ENCODE data around the gene MARVELD1. TPM values are rescaled to one million over a fixed set of nuclear protein-coding genes. Genes with fewer than 3 reads are reported as not detected.

The MARVELD1 gene
- total RNA-seq, 5 donors from 2014 or later (not counting 1 experiment from before 2014, with no cell fraction given), result 1.3 to 2.4 (median 1.5) TPM

DNA sequence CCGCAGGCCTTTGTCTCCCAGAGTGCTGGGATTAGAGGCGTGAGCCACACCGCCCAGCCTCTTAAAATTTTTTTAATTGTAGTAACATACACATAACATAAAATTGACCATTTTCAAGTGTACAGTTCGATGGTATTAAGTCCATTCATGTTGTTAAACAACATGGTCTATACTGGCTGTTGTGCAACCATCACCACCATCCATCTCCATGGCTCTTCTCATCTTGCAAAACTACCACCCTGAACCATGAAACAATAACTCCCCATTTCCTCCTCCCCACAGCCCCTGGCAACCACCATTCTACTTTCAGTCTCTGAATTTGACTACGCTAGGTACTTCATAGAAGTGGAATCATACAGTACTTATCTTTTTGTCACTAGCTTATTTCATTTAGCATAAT is 15.5 kb downstream of the MARVELD1 start:
- ChIA-PET CTCF (interaction anchor here in 1 of 2 donors (1.3 to 2.9 kb wide), 2 partner anchors 20 to 27 kb away, joined by 5 to 13 read pairs; no protein-coding TSS in a partner anchor), POLR2A (interaction anchor here in 1 of 2 donors (0.6 kb wide), 1 partner anchor 17 kb away, joined by 6 read pairs; no protein-coding TSS in a partner anchor)
- H3K36me3 ChIP-seq (ENCODE audit: control insufficient read depth in 2 of 2, extremely low read depth in 1 of 2, insufficient read depth in 1 of 2, low read length in 1 of 2), result no peaks in the 10 kb centered on the region

DNA sequence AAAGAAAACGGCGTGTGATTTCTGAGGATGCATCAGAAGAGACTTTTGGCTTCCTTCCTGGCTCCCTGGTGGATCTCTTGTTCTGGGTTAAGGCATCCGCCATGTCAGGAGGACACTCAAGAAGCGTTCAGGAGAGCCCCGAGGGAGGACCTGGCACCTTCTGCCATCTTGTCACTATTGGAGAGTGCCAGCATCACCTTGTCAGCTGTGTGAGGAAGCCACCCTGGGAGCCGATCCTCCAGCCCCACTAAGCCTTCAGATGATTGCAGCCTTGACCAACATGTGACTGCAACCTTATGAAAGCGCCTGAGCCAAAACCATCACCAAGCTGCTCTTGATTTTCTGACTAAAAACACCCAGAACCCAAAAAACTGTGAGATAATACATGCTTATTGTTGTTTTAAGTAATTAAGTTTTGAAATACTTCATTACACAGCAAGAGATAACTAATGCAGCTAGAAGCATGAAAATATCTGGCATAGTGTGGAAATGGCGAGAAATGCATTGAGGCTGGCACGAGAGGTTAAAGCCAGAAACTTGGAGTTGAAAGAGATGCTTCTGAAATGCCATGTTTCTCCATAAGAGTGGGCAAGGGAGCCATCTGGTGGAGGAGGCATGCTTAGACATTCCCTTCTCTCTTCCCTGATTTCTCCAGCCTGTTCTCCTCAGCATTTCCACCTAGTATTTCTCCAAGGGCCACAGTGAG is 18.0 kb downstream of the MARVELD1 start:
- Histone ChIP-seq H3K27ac (ENCODE audit: low read length) (no peak overlapping the region), H3K4me3 (ENCODE audit: control insufficient read depth in 1 of 2, extremely low read depth in 1 of 2, low read length in 1 of 2) (no peak overlapping the region), H3K9me3 (no peaks in the 10 kb centered on the region), H3K27me3 (replicated peaks in 1 of 2; ENCODE audit: control insufficient read depth in 2 of 2, extremely low read depth in 1 of 2, insufficient read depth in 2 of 2, low read length in 1 of 2) (peaks cover 0 to 15% of the 10 kb centered on the region in 2 experiments), H3K36me3 (ENCODE audit: control insufficient read depth in 2 of 2, extremely low read depth in 1 of 2, insufficient read depth in 1 of 2, low read length in 1 of 2) (no peaks in the 10 kb centered on the region), H3K4me1 (ENCODE audit: control insufficient read depth in 1 of 2, extremely low read depth in 1 of 2, insufficient read depth in 2 of 2, low read length in 2 of 2) (peaks cover 0 to 5% of the 10 kb centered on the region in 2 experiments)
- DNase-seq, result peak in 27 of 35 experiments; percentile 13 to 81 (median 44)
- ATAC-seq (replicated peaks in 1 of 4), result peak; percentile 53 to 69 (median 60)
- CTCF ChIA-PET, result interaction anchor here (0.7 to 3.1 kb wide), 8 partner anchors 15 to 55 kb away, joined by 3 to 13 read pairs (median 7); partner anchors contain the start of gene AVPI1 (in 1 of the 2)
- Mint-ChIP-seq H3K27me3 (peaks cover 0 to 13% of the 10 kb centered on the region in 2 donors), H3K36me3 (no peaks in the 10 kb centered on the region), H3K27ac (no peak overlapping the region), H3K9me3 (no peaks in the 10 kb centered on the region), H3K4me1 (peaks cover 6 to 11% (median 11%) of the 10 kb centered on the region in 3 donors), H3K4me3 (no peak overlapping the region)
- POLR2A ChIA-PET, result no interaction called here
- 68% methylated on average over 7 of the region's 9 CpGs for WGBS (ENCODE audit: insufficient coverage)

More for the DNA sequence above, 15.5 kb downstream of the MARVELD1 start:
- H3K9me3 Mint-ChIP-seq, result no peaks in the 10 kb centered on the region
- H3K4me1 Mint-ChIP-seq, result no peaks in the 10 kb centered on the region
- peaks cover 0 to 16% of the 10 kb centered on the region in 2 experiments for H3K27me3 ChIP-seq (replicated peaks in 1 of 2; ENCODE audit: control insufficient read depth in 2 of 2, extremely low read depth in 1 of 2, insufficient read depth in 2 of 2, low read length in 1 of 2)
- no peak overlapping the region for H3K27ac Mint-ChIP-seq
- 70% methylated on average over 1 of the region's 5 CpGs for WGBS (ENCODE audit: insufficient coverage)
- peaks cover 0 to 23% of the 10 kb centered on the region in 2 donors for H3K27me3 Mint-ChIP-seq
- H3K36me3 Mint-ChIP-seq, result no peaks in the 10 kb centered on the region
- ATAC-seq (replicated peaks in 1 of 4) (no peak), DNase-seq (no peak)
- H3K4me3 ChIP-seq (ENCODE audit: control insufficient read depth in 1 of 2, extremely low read depth in 1 of 2, low read length in 1 of 2), result no peak overlapping the region
- no peak overlapping the region for H3K27ac ChIP-seq (ENCODE audit: low read length)
- no peak overlapping the region for H3K4me3 Mint-ChIP-seq
- H3K4me1 ChIP-seq (ENCODE audit: control insufficient read depth in 1 of 2, extremely low read depth in 1 of 2, insufficient read depth in 2 of 2, low read length in 2 of 2), result no peaks in the 10 kb centered on the region
- no peaks in the 10 kb centered on the region for H3K9me3 ChIP-seq

DNA sequence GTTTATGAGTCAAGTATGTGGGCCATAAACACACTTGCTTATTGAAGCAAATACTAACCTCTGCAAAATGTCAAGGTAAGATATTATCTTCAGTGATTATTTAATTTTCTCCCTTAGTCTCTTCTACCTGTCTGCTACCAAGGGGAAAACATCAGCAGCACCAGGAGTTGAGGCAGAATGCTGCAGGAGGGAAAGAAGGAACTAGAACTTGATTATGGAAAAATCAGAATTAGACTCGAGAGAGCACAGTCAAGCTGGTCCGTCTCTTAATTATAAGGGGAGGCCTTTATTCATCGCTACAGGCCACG is 18.5 kb downstream of the MARVELD1 start:
- ChIA-PET POLR2A (no interaction called here), CTCF (interaction anchor here (0.9 to 4.9 kb wide), 8 partner anchors 23 to 55 kb away, joined by 3 to 29 read pairs (median 9); partner anchors contain the start of gene AVPI1 (in 1 of the 2))
- Mint-ChIP-seq H3K4me1 (peaks cover 10 to 16% (median 16%) of the 10 kb centered on the region in 3 donors), H3K36me3 (no peaks in the 10 kb centered on the region), H3K27me3 (peaks cover 0 to 11% of the 10 kb centered on the region in 2 donors), H3K9me3 (no peaks in the 10 kb centered on the region), H3K4me3 (no peak overlapping the region), H3K27ac (no peak overlapping the region)
- Histone ChIP-seq H3K36me3 (ENCODE audit: control insufficient read depth in 2 of 2, extremely low read depth in 1 of 2, insufficient read depth in 1 of 2, low read length in 1 of 2) (no peaks in the 10 kb centered on the region), H3K4me3 (ENCODE audit: control insufficient read depth in 1 of 2, extremely low read depth in 1 of 2, low read length in 1 of 2) (no peak overlapping the region), H3K9me3 (no peaks in the 10 kb centered on the region), H3K4me1 (ENCODE audit: control insufficient read depth in 1 of 2, extremely low read depth in 1 of 2, insufficient read depth in 2 of 2, low read length in 2 of 2) (peaks cover 0 to 8% of the 10 kb centered on the region in 2 experiments), H3K27me3 (replicated peaks in 1 of 2; ENCODE audit: control insufficient read depth in 2 of 2, extremely low read depth in 1 of 2, insufficient read depth in 2 of 2, low read length in 1 of 2) (peaks cover 0 to 13% of the 10 kb centered on the region in 2 experiments), H3K27ac (ENCODE audit: low read length) (no peak overlapping the region)
- 50% methylated on average over 1 of the region's 4 CpGs for WGBS (ENCODE audit: insufficient coverage)
- DNase-seq (no peak), ATAC-seq (replicated peaks in 1 of 4) (no peak)

DNA sequence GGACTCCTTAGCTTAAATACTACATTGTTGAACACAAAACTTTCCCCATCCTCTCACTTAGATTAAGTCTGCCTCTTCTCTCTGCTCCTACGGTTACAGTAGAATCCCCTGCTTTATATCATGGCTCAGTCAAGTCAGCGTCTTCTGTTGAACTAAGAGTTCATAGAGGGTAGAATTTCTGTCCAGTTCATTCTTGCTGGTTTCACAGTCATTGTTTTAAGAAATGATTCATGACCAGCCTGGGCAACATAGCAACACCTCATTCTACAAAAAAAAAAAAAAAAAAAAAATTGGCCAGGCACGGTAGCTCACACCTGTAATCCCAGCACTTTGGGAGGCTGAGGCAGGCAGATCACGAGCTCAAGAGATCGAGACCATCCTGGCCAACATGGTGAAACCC is 19.7 kb downstream of the MARVELD1 start:
- no peak overlapping the region for H3K27ac ChIP-seq (ENCODE audit: low read length)
- H3K9me3 ChIP-seq, result no peaks in the 10 kb centered on the region
- H3K36me3 ChIP-seq (ENCODE audit: control insufficient read depth in 2 of 2, extremely low read depth in 1 of 2, insufficient read depth in 1 of 2, low read length in 1 of 2), result no peaks in the 10 kb centered on the region
- peaks cover 0 to 8% of the 10 kb centered on the region in 2 donors for H3K27me3 Mint-ChIP-seq
- CTCF ChIA-PET, result interaction anchor here (0.6 to 4.9 kb wide), 11 partner anchors 21 to 454 kb away, joined by 3 to 29 read pairs (median 4); partner anchors contain the start of gene AVPI1 (in 1 of the 2)
- no peak overlapping the region for H3K27ac Mint-ChIP-seq
- POLR2A ChIA-PET, result no interaction called here
- H3K4me1 ChIP-seq (ENCODE audit: control insufficient read depth in 1 of 2, extremely low read depth in 1 of 2, insufficient read depth in 2 of 2, low read length in 2 of 2), result peaks cover 5 to 17% of the 10 kb centered on the region in 2 experiments
- H3K4me3 Mint-ChIP-seq, result no peak overlapping the region
- H3K9me3 Mint-ChIP-seq, result no peaks in the 10 kb centered on the region
- no peaks in the 10 kb centered on the region for H3K36me3 Mint-ChIP-seq
- DNase-seq (no peak), ATAC-seq (replicated peaks in 1 of 4) (no peak)
- H3K27me3 ChIP-seq (replicated peaks in 1 of 2; ENCODE audit: control insufficient read depth in 2 of 2, extremely low read depth in 1 of 2, insufficient read depth in 2 of 2, low read length in 1 of 2), result peaks cover 0 to 13% of the 10 kb centered on the region in 2 experiments
- 83% methylated on average over 2 of the region's 5 CpGs for WGBS (ENCODE audit: insufficient coverage)
- no peak overlapping the region for H3K4me3 ChIP-seq (ENCODE audit: control insufficient read depth in 1 of 2, extremely low read depth in 1 of 2, low read length in 1 of 2)
- H3K4me1 Mint-ChIP-seq, result peaks cover 19 to 27% (median 25%) of the 10 kb centered on the region in 3 donors

DNA sequence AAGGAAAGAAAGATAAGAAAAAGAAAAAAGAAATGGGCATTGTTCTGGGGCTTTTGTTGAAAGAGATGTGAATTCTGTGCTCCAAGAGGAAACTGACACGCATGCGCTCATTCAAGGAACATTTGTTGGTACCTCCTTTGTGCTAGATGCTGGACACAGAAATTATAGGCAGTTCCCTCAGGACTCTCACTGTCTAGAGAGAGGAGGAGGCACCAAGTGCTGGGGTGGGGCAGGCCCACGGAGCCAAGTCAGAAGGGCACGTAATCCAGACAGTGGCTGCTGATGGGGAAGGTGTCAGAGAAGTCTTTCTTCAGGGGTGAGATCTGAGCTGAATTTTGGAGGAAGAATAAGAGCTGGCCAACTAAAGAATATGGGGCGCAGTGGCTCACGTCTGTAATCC is 20.5 kb downstream of the MARVELD1 start:
- 88% methylated on average over 4 of the region's 6 CpGs for WGBS (ENCODE audit: insufficient coverage)
- Histone ChIP-seq H3K27me3 (replicated peaks in 1 of 2; ENCODE audit: control insufficient read depth in 2 of 2, extremely low read depth in 1 of 2, insufficient read depth in 2 of 2, low read length in 1 of 2) (peaks cover 0 to 9% of the 10 kb centered on the region in 2 experiments), H3K9me3 (no peaks in the 10 kb centered on the region), H3K36me3 (ENCODE audit: control insufficient read depth in 2 of 2, extremely low read depth in 1 of 2, insufficient read depth in 1 of 2, low read length in 1 of 2) (peaks cover 0 to 5% of the 10 kb centered on the region in 2 donors), H3K4me3 (ENCODE audit: control insufficient read depth in 1 of 2, extremely low read depth in 1 of 2, low read length in 1 of 2) (no peak overlapping the region), H3K4me1 (ENCODE audit: control insufficient read depth in 1 of 2, extremely low read depth in 1 of 2, insufficient read depth in 2 of 2, low read length in 2 of 2) (peaks cover 6 to 25% of the 10 kb centered on the region in 2 experiments), H3K27ac (ENCODE audit: low read length) (no peak overlapping the region)
- ATAC-seq (replicated peaks in 1 of 4) (no peak), DNase-seq (no peak)
- ChIA-PET POLR2A (interaction anchor here in 1 of 2 donors (0.6 kb wide), 1 partner anchor 17 kb away, joined by 4 read pairs; no protein-coding TSS in a partner anchor), CTCF (interaction anchor here (0.6 to 4.9 kb wide), 10 partner anchors 25 to 453 kb away, joined by 3 to 29 read pairs (median 4); partner anchors contain the start of gene AVPI1 (in 1 of the 2))
- H3K4me3 Mint-ChIP-seq, result no peak overlapping the region
- H3K27me3 Mint-ChIP-seq, result peaks cover 0 to 8% of the 10 kb centered on the region in 2 donors
- H3K4me1 Mint-ChIP-seq, result peaks cover 24 to 33% (median 31%) of the 10 kb centered on the region in 3 donors
- H3K9me3 Mint-ChIP-seq, result no peaks in the 10 kb centered on the region
- no peak overlapping the region for H3K27ac Mint-ChIP-seq
- no peaks in the 10 kb centered on the region for H3K36me3 Mint-ChIP-seq

DNA sequence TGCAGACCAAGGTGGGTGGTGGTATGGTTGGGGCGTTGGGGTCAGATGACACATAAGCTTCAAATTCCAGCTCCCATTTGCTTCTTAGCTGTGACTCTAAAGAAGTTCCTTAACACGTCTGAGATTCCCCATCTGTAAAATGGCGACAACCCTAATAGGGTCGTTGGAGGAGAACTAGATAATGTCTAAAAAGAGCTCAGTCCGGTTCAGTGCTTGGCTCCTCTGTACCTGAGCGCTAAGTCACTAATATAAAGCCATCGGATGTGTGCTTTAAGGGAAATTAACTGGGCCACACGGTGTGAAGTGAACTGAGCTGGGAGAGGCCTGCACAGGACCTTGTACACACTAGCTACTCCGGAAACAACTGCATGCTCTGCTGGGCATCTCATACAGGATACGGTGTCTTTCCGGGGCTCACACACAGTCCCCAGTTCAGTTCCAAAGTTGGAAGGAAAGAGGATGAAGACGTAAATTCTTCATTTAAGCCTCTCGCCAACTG is 22.9 kb downstream of the MARVELD1 start:
- Mint-ChIP-seq H3K27me3 (peaks cover 0 to 2% of the 10 kb centered on the region in 2 donors), H3K36me3 (peaks cover 14% of the 10 kb centered on the region), H3K27ac (peak overlapping the region; percentile 94 to 96), H3K4me3 (peak overlapping the region; percentile 92 to 93 (median 93)), H3K4me1 (peaks cover 47 to 56% (median 55%) of the 10 kb centered on the region in 3 donors), H3K9me3 (no peaks in the 10 kb centered on the region)
- H3K4me1 ChIP-seq (ENCODE audit: control insufficient read depth in 1 of 2, extremely low read depth in 1 of 2, insufficient read depth in 2 of 2, low read length in 2 of 2), result peaks cover 6 to 32% of the 10 kb centered on the region in 2 experiments
- H3K4me3 ChIP-seq (ENCODE audit: control insufficient read depth in 1 of 2, extremely low read depth in 1 of 2, low read length in 1 of 2), result peak overlapping the region; percentile 91 to 96
- peaks cover 0 to under 1% of the 10 kb centered on the region in 2 experiments for H3K27me3 ChIP-seq (replicated peaks in 1 of 2; ENCODE audit: control insufficient read depth in 2 of 2, extremely low read depth in 1 of 2, insufficient read depth in 2 of 2, low read length in 1 of 2)
- DNase-seq, result no peak
- ChIA-PET POLR2A (interaction anchor here (0.6 to 1.3 kb wide), 7 partner anchors 12 to 59 kb away, joined by 3 to 10 read pairs (median 3); partner anchors contain the start of gene AVPI1 (in 2 of the 2)), CTCF (interaction anchor here (0.6 to 4.9 kb wide), 18 partner anchors 11 to 322 kb away, joined by 3 to 29 read pairs (median 4); partner anchors contain the start of genes AVPI1 (in 1 of the 2), MARVELD1 (in 1 of the 2) and PI4K2A (in 1 of the 2))
- 79% methylated on average over 9 of the region's 13 CpGs for WGBS (ENCODE audit: insufficient coverage)
- no peaks in the 10 kb centered on the region for H3K9me3 ChIP-seq
- H3K36me3 ChIP-seq (ENCODE audit: control insufficient read depth in 2 of 2, extremely low read depth in 1 of 2, insufficient read depth in 1 of 2, low read length in 1 of 2), result peaks cover 0 to 13% of the 10 kb centered on the region in 2 donors
- ATAC-seq (replicated peaks in 1 of 4), result peak; percentile 8 to 33 (median 16)
- peak overlapping the region; percentile 89 for H3K27ac ChIP-seq (ENCODE audit: low read length)
